ENCODE data around the gene ASTN2. TPM values are rescaled to one million over a fixed set of nuclear protein-coding genes. Genes with fewer than 3 reads are reported as not detected.

Gene ASTN2
- total RNA-seq, 2 experiments from 2014 or later, result 1.7 to 4.2 TPM

DNA sequence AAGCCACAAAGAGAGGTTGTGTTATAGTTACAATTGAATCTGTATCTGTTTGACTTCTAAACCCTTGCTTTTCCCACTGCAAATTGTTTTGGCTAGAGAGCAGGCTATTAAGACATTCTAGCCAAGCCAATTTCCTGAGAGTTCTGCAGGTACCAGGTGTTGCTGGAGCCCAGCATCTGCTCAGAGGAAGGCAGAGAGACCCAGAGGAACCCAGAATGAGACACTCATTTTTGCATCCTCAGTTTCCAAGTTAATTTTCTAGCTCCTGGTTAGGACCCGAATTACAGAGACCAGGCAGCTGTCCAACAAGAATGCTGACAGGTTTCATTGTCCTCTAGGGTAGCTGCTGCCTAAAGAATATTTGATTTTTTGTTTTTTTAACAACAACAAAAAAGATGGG lies 461.6 kb downstream of the ASTN2 start:
- ChIA-PET CTCF (ENCODE audit: unreplicated experiment) (no interaction called here), POLR2A (no interaction called here)
- no peaks in the 10 kb centered on the region for H3K79me2 ChIP-seq (ENCODE audit: insufficient read depth, low read depth, low read length)
- no peak overlapping the region for H3K27ac ChIP-seq (ENCODE audit: low read depth, low read length, poor library complexity, severe bottlenecking)
- H2AFZ ChIP-seq (ENCODE audit: low read length), result no peak overlapping the region
- TF ChIP-seq, protein P1, sequence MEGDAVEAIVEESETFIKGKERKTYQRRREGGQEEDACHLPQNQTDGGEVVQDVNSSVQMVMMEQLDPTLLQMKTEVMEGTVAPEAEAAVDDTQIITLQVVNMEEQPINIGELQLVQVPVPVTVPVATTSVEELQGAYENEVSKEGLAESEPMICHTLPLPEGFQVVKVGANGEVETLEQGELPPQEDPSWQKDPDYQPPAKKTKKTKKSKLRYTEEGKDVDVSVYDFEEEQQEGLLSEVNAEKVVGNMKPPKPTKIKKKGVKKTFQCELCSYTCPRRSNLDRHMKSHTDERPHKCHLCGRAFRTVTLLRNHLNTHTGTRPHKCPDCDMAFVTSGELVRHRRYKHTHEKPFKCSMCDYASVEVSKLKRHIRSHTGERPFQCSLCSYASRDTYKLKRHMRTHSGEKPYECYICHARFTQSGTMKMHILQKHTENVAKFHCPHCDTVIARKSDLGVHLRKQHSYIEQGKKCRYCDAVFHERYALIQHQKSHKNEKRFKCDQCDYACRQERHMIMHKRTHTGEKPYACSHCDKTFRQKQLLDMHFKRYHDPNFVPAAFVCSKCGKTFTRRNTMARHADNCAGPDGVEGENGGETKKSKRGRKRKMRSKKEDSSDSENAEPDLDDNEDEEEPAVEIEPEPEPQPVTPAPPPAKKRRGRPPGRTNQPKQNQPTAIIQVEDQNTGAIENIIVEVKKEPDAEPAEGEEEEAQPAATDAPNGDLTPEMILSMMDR (conservative IDR thresholded peaks at IDR 0.05; ENCODE audit: low read length), result no peak
- no peak for TF ChIP-seq EZH2phosphoT487 (IDR thresholded peaks at IDR 0.05; ENCODE audit: borderline replicate concordance, low read depth, low read length)
- no TSS peak for BruUV-seq (replicated peaks)
- DNase-seq (ENCODE audit: low spot score), result no peak
- H4K20me1 ChIP-seq (ENCODE audit: insufficient read depth, low read length), result no peaks in the 10 kb centered on the region
- H3K36me3 ChIP-seq (ENCODE audit: insufficient read depth, low read length), result no peaks in the 10 kb centered on the region
- intact Hi-C loops (cut with micrococcal nuclease; ENCODE audit: unreplicated experiment), result no loop called here
- no peak overlapping the region for H3K4me3 ChIP-seq (ENCODE audit: low read depth, low read length, poor library complexity, severe bottlenecking)
- no peak overlapping the region for H3K4me2 ChIP-seq (ENCODE audit: low read length)
- H3K9me2 ChIP-seq (ENCODE audit: insufficient read depth, low read length), result no peaks in the 10 kb centered on the region
- H3K4me1 ChIP-seq (ENCODE audit: insufficient read depth, low read length, poor library complexity, severe bottlenecking), result no peaks in the 10 kb centered on the region
- no peaks in the 10 kb centered on the region for H3K9me3 ChIP-seq (ENCODE audit: low read length)

DNA sequence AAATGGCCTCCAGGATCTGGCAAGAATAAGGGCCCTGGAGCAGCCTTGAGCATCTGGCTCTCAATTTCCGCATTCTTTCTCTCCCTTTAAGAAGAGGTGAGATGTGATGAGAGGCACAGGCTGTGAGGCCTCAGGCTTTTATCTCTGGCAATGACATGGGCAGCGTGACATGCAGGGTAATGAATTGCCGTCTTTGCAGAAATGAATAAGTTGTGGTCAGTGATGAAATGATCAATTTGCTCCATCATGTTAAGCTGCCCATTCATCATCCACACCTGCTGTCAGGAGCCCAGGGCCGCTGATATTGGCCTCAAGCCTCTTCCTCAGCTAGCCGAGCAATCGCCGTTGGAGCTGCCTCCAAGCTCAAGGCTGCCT lies 462.4 kb downstream of the ASTN2 start:
- H4K20me1 ChIP-seq (ENCODE audit: insufficient read depth, low read length), result no peaks in the 10 kb centered on the region
- no peak for DNase-seq (ENCODE audit: low spot score)
- H3K79me2 ChIP-seq (ENCODE audit: insufficient read depth, low read depth, low read length), result no peaks in the 10 kb centered on the region
- no peak overlapping the region for H3K4me3 ChIP-seq (ENCODE audit: low read depth, low read length, poor library complexity, severe bottlenecking)
- no TSS peak for BruUV-seq (replicated peaks)
- no peak overlapping the region for H2AFZ ChIP-seq (ENCODE audit: low read length)
- intact Hi-C loops (cut with micrococcal nuclease; ENCODE audit: unreplicated experiment), result no loop called here
- ChIA-PET POLR2A (no interaction called here), CTCF (ENCODE audit: unreplicated experiment) (no interaction called here)
- no peak overlapping the region for H3K27ac ChIP-seq (ENCODE audit: low read depth, low read length, poor library complexity, severe bottlenecking)
- H3K4me1 ChIP-seq (ENCODE audit: insufficient read depth, low read length, poor library complexity, severe bottlenecking), result no peaks in the 10 kb centered on the region
- no peaks in the 10 kb centered on the region for H3K9me2 ChIP-seq (ENCODE audit: insufficient read depth, low read length)
- no peaks in the 10 kb centered on the region for H3K36me3 ChIP-seq (ENCODE audit: insufficient read depth, low read length)
- TF ChIP-seq, protein P1 (conservative IDR thresholded peaks at IDR 0.05; ENCODE audit: low read length), result no peak
- no peak for TF ChIP-seq EZH2phosphoT487 (IDR thresholded peaks at IDR 0.05; ENCODE audit: borderline replicate concordance, low read depth, low read length)
- H3K4me2 ChIP-seq (ENCODE audit: low read length), result no peak overlapping the region
- no peaks in the 10 kb centered on the region for H3K9me3 ChIP-seq (ENCODE audit: low read length)

DNA sequence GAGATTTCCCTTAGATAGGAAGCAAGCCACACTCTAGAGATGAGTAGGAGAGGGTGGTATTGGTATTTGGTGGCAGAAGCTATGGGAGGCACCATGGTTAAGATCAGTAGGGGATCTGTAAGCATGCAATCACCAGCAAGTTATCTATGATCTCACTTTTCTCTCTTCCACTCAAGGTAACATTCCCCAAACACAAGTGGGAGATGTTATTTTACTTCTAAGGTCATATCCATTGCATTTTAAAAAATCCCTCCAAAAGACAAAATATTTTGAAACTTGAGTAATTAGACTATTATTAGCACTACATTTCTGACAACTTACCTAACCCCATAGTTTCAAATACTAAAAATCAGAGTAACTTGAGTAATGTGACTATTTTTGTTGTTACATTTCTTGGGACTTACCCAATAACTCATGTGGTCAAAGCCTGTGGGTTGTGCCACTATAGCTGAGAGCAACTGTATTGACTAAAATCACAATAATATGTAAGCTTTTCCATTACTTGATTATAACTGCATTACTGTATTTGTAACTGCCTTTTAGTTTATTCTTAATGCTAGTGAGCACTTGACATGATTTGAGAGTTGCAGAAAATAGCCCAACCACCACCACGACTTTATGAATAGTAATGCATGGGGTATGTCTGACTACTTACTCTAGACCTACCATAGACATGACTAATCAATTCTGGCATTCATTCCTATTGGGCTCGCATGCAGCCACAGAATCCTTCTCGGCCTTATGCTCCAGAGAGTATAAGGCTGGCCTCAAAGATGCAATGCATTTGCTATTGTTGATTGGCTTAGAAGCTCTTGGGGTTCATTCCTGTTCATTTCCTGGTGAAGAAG lies 463.0 kb downstream of the ASTN2 start:
- no peaks in the 10 kb centered on the region for H3K4me1 ChIP-seq (ENCODE audit: insufficient read depth, low read length, poor library complexity, severe bottlenecking)
- no peaks in the 10 kb centered on the region for H4K20me1 ChIP-seq (ENCODE audit: insufficient read depth, low read length)
- no peak for DNase-seq (ENCODE audit: low spot score)
- no peak overlapping the region for H3K4me3 ChIP-seq (ENCODE audit: low read depth, low read length, poor library complexity, severe bottlenecking)
- no TSS peak for BruUV-seq (replicated peaks)
- ChIA-PET POLR2A (no interaction called here), CTCF (ENCODE audit: unreplicated experiment) (no interaction called here)
- no peaks in the 10 kb centered on the region for H3K79me2 ChIP-seq (ENCODE audit: insufficient read depth, low read depth, low read length)
- no peaks in the 10 kb centered on the region for H3K9me3 ChIP-seq (ENCODE audit: low read length)
- TF ChIP-seq EZH2phosphoT487 (IDR thresholded peaks at IDR 0.05; ENCODE audit: borderline replicate concordance, low read depth, low read length), result no peak
- TF ChIP-seq, protein P1 (conservative IDR thresholded peaks at IDR 0.05; ENCODE audit: low read length), result no peak
- H3K27ac ChIP-seq (ENCODE audit: low read depth, low read length, poor library complexity, severe bottlenecking), result no peak overlapping the region
- intact Hi-C loops (cut with micrococcal nuclease; ENCODE audit: unreplicated experiment), result no loop called here
- H3K4me2 ChIP-seq (ENCODE audit: low read length), result no peak overlapping the region
- H2AFZ ChIP-seq (ENCODE audit: low read length), result no peak overlapping the region
- H3K9me2 ChIP-seq (ENCODE audit: insufficient read depth, low read length), result no peaks in the 10 kb centered on the region
- H3K36me3 ChIP-seq (ENCODE audit: insufficient read depth, low read length), result no peaks in the 10 kb centered on the region
